Measurements from ENCODE around the gene VARS2. TPM values are rescaled to one million over a fixed set of nuclear protein-coding genes. Genes with fewer than 3 reads are reported as not detected.

Gene VARS2
- total and polyA plus RNA-seq, 9 of the 15 experiments (the other 6 are each of a cell fraction or from before 2014, with no cell fraction given): 1.6 to 53.6 (median 29.9) TPM

GRCh38 chr6:30877419-30878262 lies 36.4 kb upstream of the VARS2 start (continued):
- peak; percentile 77; the same call in 1 of the 2 replicates for TF ChIP-seq ARID2 (IDR thresholded peaks at IDR 0.05)
- no peak for TF ChIP-seq ZC3H8 (IDR thresholded peaks at IDR 0.05)
- TF ChIP-seq ZNF644 (tag; IDR thresholded peaks at IDR 0.05; ENCODE audit: low read depth): 0 out of 2 replicates have a peak, but pooled peaks have one; percentile 33
- TF ChIP-seq BRD9 (IDR thresholded peaks at IDR 0.05; ENCODE audit: low read depth, partially characterized antibody): peak; percentile 100
- no peak for TF ChIP-seq ZNF407 (IDR thresholded peaks at IDR 0.05; ENCODE audit: low read depth)
- no peak for TF ChIP-seq OTX1 (CRISPR knock-in tag; IDR thresholded peaks at IDR 0.05)
- peak; percentile 44 for TF ChIP-seq KDM5B (IDR thresholded peaks at IDR 0.05; ENCODE audit: insufficient replicate concordance, low read depth, low read length)
- TF ChIP-seq ZNF764 (CRISPR knock-in tag; IDR thresholded peaks at IDR 0.05; ENCODE audit: low read depth): no peak
- peak; percentile 53; the same call in 1 of the 2 replicates for TF ChIP-seq HINFP (tag; conservative IDR thresholded peaks at IDR 0.05; ENCODE audit: low read depth)
- no peak for TF ChIP-seq ZNF57 (CRISPR knock-in tag; IDR thresholded peaks at IDR 0.05)
- peak; percentile 42; the same call in 1 of the 2 replicates for TF ChIP-seq HMBOX1 (IDR thresholded peaks at IDR 0.05)
- no peak for TF ChIP-seq SMARCC2 (IDR thresholded peaks at IDR 0.05; ENCODE audit: low read depth)
- TF ChIP-seq MAFG (tag; conservative IDR thresholded peaks at IDR 0.05): peak; percentile 51
- TF ChIP-seq ZNF174 (CRISPR knock-in tag; IDR thresholded peaks at IDR 0.05): no peak
- TF ChIP-seq THRA (IDR thresholded peaks at IDR 0.05): no peak
- TF ChIP-seq TARDBP (IDR thresholded peaks at IDR 0.05): peak; percentile 76; the same call in 1 of the 2 replicates

All from K562 (cell line).